Activated CD8-positive, alpha-beta memory T cell treated with anti-CD3 and anti-CD28 coated beads, Interleukin-2, amount 50 U/mL, for 1 hour (primary cell): ENCODE results near the gene SLC25A1.

Source experiments
- DNase-seq: peaks from one replicate; pipeline ENCODE4 v3.0.0-alpha.2; 2020; ENCODE audit errors: extremely low read depth

The SLC25A1 gene

DNA sequence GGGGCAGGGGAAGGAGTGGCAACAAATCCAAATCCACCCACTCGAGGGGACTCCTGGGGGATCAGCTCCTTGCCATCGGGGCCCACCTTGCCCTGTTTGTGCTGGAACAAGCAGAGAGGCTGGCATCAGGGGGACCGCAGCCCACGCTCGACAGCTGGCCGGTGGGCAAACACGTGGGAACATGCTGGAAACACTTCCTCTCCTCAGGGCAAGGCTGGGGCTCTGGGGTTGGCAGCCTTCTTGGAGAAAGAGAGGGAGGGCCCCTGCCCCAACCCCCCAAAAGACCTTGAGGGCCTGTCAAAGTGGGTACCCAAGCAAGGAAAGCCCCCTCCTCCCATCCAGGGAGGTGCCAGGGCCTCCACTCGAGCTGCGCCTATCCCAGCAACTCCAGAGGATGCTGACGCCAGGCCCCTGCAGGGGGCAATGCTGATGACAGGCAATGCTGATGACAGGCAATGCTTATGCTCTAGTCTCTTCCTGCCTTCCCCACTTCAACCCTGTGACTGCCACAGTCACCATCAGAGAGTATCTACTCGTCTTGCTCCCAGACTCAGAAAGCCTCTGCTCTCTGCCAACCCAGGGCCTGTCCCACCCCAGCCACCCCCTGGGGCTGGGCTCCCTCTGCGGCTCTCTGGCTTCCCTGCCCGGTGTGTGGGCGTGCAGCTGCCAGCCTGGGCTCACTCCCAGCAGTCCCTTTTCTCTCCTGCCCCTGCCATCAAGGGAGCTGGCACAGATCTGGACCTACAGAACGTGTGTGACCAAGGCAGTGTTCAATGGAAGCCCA is 40.1 kb downstream of the SLC25A1 start:
- no peak for DNase-seq

DNA sequence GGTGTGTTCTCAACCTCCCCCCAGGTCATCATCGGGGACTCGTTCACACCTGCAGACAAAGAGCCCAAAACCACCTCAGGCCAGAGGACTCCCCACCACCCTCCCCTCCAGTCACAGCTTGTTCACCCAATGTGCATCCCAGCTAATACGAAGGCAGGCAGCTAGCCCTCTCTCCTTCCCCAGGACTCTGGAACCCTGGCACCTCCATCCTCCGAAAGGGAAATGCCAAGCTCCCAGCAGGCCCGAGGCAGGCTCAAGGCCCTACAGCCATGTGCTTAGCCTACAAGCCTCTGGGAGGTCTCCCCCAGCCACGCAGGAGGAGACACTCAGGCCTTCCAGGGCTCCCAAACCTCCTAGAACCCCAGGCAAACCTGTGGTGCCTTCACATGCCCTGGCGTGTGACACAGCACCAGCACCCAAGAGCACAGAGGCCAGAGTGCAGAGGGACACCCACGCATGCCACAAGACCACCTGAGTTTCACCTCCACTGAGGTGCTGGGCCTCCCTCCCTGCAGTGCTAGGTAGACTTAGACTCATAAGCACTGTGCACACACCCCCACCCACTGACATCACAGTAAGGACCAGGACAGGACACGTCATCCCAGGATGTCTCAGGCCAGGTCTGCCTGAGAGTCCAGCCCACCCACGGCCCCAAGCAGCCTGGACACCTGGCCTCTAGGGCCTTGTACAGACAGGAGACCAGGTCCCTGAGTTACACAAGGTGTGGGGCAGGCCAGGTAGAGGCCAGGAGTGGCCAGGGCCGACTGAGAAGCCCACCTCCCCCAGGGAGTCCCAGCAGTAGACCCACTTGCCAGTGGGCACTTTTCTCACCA is 40.9 kb downstream of the SLC25A1 start:
- no peak for DNase-seq

GRCh38 chr22:19136915-19137314 is 41.6 kb downstream of the SLC25A1 start:
- no peak for DNase-seq

DNA sequence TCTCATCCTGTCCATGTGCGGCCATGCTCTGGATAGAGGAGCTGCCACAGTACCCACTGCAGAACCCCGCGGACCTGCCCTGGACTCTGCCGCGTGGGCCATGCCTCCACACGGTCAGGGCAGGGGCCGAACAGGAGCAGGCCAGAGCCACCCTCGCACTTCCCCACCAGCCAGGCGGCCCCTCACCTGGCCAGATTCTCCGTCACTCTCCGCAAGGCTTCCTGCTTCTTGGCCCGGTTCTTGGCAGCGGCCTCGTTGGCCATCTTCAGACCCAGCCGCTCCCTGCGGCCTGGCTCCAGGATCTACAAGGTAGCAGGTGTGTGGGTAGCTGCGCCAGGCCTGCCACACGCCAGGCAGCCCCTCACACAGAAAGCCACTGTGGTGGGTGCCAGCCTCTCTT is 43.7 kb downstream of the SLC25A1 start:
- no peak for DNase-seq

DNA sequence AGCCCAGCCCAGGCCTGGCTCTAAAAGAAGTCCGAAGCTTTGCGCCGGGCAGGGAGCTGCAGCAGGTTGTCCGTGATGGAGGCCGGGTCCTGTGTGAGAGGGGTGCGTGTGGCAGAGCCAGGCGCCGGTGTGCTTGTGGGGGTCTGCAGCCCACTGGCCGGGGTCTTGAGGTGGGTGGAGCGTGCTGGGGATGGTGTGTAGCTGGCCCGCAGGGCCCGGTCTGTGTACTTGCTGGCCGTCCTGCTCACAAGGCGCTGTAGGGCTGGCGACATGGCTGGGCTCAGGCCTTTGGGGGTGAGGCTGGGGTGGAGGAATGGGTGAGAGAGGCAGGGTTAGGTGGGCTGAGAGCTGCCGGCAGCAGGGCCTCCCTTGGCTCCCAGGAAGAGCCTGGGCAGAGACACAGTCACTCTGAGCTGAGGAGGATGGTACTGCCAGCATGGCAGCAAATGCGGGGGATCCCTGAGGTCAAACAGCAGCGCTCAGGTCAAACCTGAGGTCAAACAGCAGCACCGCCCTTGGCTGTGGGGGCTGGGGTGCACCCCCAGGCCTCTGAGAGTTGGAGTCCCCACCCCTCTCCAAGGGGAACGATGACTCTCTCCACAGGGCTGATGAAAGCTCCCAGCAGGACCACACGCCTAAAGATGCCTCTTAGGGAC is 44.2 kb downstream of the SLC25A1 start:
- no peak for DNase-seq

DNA sequence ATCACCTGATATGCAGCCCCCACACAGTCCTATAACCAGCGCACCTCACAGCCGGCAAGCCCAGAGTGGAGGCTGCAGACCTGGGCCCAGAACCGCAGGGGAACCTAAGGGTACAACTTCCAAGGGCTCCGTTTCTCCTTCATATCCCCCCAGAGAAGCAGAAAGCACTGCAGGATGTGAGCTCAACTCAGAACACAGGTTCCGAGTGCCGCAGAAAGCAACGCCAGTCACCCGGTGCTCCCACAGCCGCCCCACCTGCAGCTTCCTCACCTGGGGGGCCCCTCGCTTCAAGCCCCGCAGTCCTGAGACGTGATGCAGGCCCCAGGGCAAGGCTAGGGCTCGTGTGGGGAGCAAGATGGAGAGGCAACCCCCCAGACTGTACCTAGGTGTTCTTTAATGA is 45.0 kb downstream of the SLC25A1 start:
- no peak for DNase-seq

GRCh38 chr22:19132693-19133400 is 45.7 kb downstream of the SLC25A1 start:
- no peak for DNase-seq

- DNase-seq, result no peak
Observed at GRCh38 chr22:19132153-19132552, 46.4 kb downstream of the SLC25A1 start.

DNA sequence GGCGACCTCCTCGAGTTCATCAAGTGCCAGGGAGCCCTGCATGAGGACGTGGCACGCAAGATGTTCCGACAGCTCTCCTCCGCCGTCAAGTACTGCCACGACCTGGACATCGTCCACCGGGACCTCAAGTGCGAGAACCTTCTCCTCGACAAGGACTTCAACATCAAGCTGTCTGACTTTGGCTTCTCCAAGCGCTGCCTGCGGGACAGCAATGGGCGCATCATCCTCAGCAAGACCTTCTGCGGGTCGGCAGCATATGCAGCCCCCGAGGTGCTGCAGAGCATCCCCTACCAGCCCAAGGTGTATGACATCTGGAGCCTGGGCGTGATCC is 46.9 kb downstream of the SLC25A1 start:
- no peak for DNase-seq

GRCh38 chr22:19130959-19131684 is 47.4 kb downstream of the SLC25A1 start, which contains the start of gene TSSK2:
Gene TSSK2 (plus strand): TSS chr22:19131308. CDS start chr22:19131400, 92 bp downstream.
- no peak for DNase-seq

DNA sequence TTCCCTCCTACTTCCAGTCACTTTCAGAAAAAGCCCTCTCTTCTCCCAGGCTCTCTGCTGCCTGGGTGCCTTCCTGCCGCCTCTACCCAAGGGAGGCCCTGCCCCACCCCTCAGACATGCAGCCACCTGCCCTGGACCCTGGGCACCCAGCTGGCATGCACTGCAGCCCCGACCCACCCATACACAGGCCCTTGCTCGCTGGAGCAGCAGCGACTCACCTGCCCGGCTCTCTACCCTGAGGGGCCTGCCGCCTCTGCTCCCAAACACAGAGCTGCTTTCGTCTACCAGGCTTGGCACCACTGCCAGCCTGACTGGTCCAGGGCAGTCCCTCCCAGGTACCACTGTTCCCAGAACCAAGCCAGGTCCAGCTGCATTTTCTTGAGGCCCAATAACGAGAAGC is 48.7 kb downstream of the SLC25A1 start:
- no peak for DNase-seq

DNA sequence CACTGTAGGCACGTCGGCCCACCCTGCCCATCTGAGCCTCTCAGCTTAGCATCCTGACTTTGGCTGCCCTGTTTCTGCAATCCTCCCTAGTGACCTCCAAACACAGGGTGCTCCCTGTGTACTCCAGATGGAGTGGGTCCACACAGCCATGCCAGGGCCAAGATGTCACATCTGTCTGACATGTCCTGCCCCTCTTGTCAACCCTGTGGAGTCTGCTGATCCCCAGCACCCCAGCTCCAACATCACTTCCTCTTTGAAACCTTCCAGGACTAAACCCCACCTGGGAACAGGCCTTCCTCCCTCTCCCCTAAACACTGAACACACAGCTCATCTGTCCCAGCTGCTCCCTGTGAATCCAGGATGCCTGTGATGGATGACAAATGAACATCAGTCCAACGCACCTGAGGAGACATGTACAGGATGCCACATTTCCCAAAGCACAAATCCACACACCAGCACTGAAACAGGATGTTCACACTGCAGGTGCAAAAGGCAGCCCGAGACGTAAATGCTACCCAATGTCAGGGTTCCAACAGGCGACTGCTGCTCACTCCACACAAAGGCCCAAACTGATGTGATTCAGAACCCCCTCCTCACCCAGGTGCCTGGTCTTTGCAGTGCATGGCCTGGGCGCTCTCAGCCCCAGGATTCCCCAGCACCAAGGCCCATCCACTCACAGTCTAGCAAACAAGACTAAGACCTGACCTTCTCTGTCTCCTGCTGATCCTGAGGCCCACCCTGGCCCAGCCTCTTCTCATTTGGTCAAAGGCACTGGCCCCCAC is 49.4 kb downstream of the SLC25A1 start:
- no peak for DNase-seq

GRCh38 chr22:19128009-19128401 is 50.5 kb downstream of the SLC25A1 start:
- no peak for DNase-seq

GRCh38 chr22:19127329-19128008 is 51.1 kb downstream of the SLC25A1 start:
- no peak for DNase-seq

DNA sequence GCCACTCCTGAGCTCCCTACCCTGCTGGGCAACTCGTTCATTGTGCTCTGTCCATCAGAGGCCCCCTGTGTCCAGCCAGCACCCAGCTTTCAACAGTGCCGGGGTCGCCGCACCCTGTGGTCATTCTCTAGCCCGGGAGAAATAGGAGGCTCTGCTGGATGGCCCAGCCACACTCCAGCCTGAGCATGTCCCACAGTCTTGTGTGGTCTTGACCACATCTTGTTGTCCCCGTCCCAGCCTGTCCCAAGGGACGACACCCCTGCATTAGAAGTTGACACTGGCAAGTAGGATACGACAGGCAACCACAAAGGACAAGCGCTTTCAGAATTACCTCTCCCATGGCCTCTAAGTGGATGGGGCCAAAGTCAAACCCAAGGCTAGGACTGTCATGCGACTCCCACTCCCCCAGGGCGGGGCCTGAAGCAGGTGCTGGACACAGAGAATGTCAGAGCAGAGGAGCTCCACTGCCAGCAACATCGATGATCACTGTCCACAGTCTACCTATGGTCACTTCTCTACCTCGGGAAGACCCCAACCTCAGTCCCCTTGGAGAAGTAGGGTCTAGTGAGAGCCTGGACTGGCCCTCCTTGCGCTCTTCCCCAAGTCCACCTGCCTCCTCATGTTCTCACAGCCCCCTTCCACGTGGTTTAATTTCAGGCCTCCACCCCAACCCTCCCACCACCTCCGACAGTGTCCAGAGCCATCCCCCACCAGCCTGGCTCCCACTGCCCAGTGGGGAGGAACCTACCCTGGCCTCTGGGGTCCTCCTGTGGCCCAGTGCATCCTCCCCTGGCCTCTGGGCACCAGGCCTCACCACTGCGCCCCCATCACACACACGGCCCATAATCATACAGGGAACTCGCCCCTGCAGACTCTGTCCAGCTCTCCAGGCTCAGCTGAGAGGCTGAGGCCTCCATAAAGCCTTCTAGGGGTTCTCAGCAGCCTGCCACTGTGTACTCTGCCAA is 51.9 kb downstream of the SLC25A1 start:
- no peak for DNase-seq
